ENCODE results near the gene DSEL. TPM values are rescaled to one million over a fixed set of nuclear protein-coding genes. Genes with fewer than 3 reads are reported as not detected.

Gene DSEL
- polyA plus RNA-seq, 1 experiment: 55.2 TPM

GRCh38 chr18:67519592-67519991 is 3.1 kb upstream of the DSEL start:
- POLR2A ChIA-PET: no interaction called here

GRCh38 chr18:67518566-67518965 is 2.0 kb upstream of the DSEL start:
- Histone ChIP-seq H3K4me3 (ENCODE audit: low read depth, low read length) (no peak overlapping the region), H3K27me3 (ENCODE audit: control insufficient read depth, insufficient read depth, low read length) (no peaks in the 10 kb centered on the region), H3K9me3 (ENCODE audit: control insufficient read depth, insufficient read depth, low read length) (no peaks in the 10 kb centered on the region; the same call in 1 of the 2 replicates), H3K27ac (ENCODE audit: low read depth, low read length) (no peak overlapping the region)
- DNase-seq (ENCODE audit: low read depth, low spot score): no peak
- CTCF ChIA-PET: no interaction called here
- TF ChIP-seq CTCF (IDR thresholded peaks at IDR 0.05; ENCODE audit: low read depth, low read length): no peak
- POLR2A ChIA-PET: interaction anchor here (0.7 kb wide), 1 partner anchor 415 kb away, joined by 3 read pairs; no protein-coding TSS in a partner anchor

More at GRCh38 chr18:67519592-67519991, 3.1 kb upstream of the DSEL start:
- Histone ChIP-seq H3K27ac (ENCODE audit: low read depth, low read length) (no peak overlapping the region), H3K4me3 (ENCODE audit: low read depth, low read length) (no peak overlapping the region), H3K27me3 (ENCODE audit: control insufficient read depth, insufficient read depth, low read length) (no peaks in the 10 kb centered on the region), H3K9me3 (ENCODE audit: control insufficient read depth, insufficient read depth, low read length) (no peaks in the 10 kb centered on the region; the same call in 1 of the 2 replicates)
- peak; percentile 57 for DNase-seq (ENCODE audit: low read depth, low spot score)
- CTCF ChIA-PET: interaction anchor here (0.6 to 1.3 kb wide), 4 partner anchors 71 to 1214 kb away, joined by 3 to 7 read pairs (median 4); no protein-coding TSS in a partner anchor
- TF ChIP-seq CTCF (IDR thresholded peaks at IDR 0.05; ENCODE audit: low read depth, low read length): no peak

GRCh38 chr18:67517444-67517765 is 885 bp upstream of the DSEL start:
- Histone ChIP-seq H3K27me3 (ENCODE audit: control insufficient read depth, insufficient read depth, low read length) (no peaks in the 10 kb centered on the region), H3K9me3 (ENCODE audit: control insufficient read depth, insufficient read depth, low read length) (no peaks in the 10 kb centered on the region; the same call in 1 of the 2 replicates), H3K27ac (ENCODE audit: low read depth, low read length) (peak overlapping the region; percentile 72), H3K4me3 (ENCODE audit: low read depth, low read length) (peak overlapping the region; percentile 70)
- ChIA-PET CTCF (interaction anchor here (0.6 to 1.3 kb wide), 8 partner anchors 8 to 1143 kb away, joined by 3 to 7 read pairs (median 4); no protein-coding TSS in a partner anchor), POLR2A (interaction anchor here (0.5 to 1.9 kb wide), 7 partner anchors 8 to 977 kb away, joined by 3 to 17 read pairs (median 5); no protein-coding TSS in a partner anchor)
- no peak for TF ChIP-seq CTCF (IDR thresholded peaks at IDR 0.05; ENCODE audit: low read depth, low read length)
- no peak for DNase-seq (ENCODE audit: low read depth, low spot score)

GRCh38 chr18:67515942-67516538 is 480 bp downstream of the DSEL start:
- Histone ChIP-seq H3K4me3 (ENCODE audit: low read depth, low read length) (peak overlapping the region; percentile 84), H3K9me3 (ENCODE audit: control insufficient read depth, insufficient read depth, low read length) (no peaks in the 10 kb centered on the region; the same call in 1 of the 2 replicates), H3K27ac (ENCODE audit: low read depth, low read length) (peak overlapping the region; percentile 91), H3K27me3 (ENCODE audit: control insufficient read depth, insufficient read depth, low read length) (no peaks in the 10 kb centered on the region)
- peak; percentile 55 for DNase-seq (ENCODE audit: low read depth, low spot score)
- TF ChIP-seq CTCF (IDR thresholded peaks at IDR 0.05; ENCODE audit: low read depth, low read length): peak; percentile 78
- ChIA-PET POLR2A (interaction anchor here (0.7 to 1.9 kb wide), 6 partner anchors 9 to 958 kb away, joined by 3 to 17 read pairs (median 7); no protein-coding TSS in a partner anchor), CTCF (interaction anchor here (0.6 to 1.7 kb wide), 13 partner anchors 9 to 1144 kb away, joined by 3 to 10 read pairs (median 4); no protein-coding TSS in a partner anchor)

- peak overlapping the region; percentile 84 for H3K4me3 ChIP-seq (ENCODE audit: low read depth, low read length)
- no peaks in the 10 kb centered on the region for H3K27me3 ChIP-seq (ENCODE audit: control insufficient read depth, insufficient read depth, low read length)
- H3K27ac ChIP-seq (ENCODE audit: low read depth, low read length): no peak overlapping the region
- CTCF ChIA-PET: interaction anchor here (1.0 to 2.1 kb wide), 4 partner anchors 14 to 1162 kb away, joined by 3 to 5 read pairs (median 4); no protein-coding TSS in a partner anchor
- POLR2A ChIA-PET: no interaction called here
- H3K9me3 ChIP-seq (ENCODE audit: control insufficient read depth, insufficient read depth, low read length): no peaks in the 10 kb centered on the region; the same call in 1 of the 2 replicates
- no peak for TF ChIP-seq CTCF (IDR thresholded peaks at IDR 0.05; ENCODE audit: low read depth, low read length)
- DNase-seq (ENCODE audit: low read depth, low spot score): no peak
These were observed 1.5 kb downstream of the DSEL start for GRCh38 chr18:67514901-67515540.

All from AG04450 (cell line).